Gastroesophageal sphincter (tissue), 3 donors: ENCODE results near the gene CFAP77.

Experiments used
- POLR2A ChIP-seq, 2 donors: fragments of 450-650 bp; IDR thresholded peaks; one replicate each; pipeline ENCODE4 v1.6.1; 2017; ENCODE audit warnings: antibody characterized with exemption in 2 of 2, mild to moderate bottlenecking in 2 of 2, moderate library complexity in 1 of 2
- TF ChIP-seq, protein P1 (sequence below), 4 experiments: fragments of 200-600 bp in 2 of 4; fragments of 450-650 bp in 2 of 4; sonication (generic) in 1 of 4; IDR thresholded peaks; one replicate each; pipeline ENCODE4 v1.5.1; 2017 to 2019; ENCODE audit warnings: antibody characterized with exemption in 4 of 4, mild to moderate bottlenecking in 2 of 4, moderate library complexity in 2 of 4

DNA sequence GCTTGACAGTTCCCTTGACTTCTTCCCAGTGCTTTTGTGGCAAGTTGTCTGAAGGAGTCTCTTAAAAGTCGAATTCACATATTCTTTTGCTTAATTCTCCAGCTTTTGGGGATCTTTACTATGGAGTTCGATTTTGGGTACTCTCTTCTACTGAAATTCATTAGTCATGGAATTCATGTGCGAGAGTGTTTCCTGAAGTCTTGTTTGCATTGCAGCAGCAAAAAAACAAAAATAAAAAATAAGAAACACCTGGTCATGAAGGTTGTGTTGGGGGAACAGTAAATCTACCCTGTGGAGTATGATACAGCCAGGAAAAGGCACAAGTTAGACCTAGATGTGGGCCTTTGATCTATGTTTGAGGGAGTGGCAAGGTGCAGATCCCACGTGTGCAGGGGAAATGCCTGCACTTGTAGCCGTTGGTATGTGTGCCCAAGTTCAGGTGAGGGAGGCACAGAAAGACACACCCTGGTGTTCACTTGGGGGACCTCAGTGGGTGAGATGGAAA lies 55.2 kb downstream of the CFAP77 start:
- TF ChIP-seq, protein P1, sequence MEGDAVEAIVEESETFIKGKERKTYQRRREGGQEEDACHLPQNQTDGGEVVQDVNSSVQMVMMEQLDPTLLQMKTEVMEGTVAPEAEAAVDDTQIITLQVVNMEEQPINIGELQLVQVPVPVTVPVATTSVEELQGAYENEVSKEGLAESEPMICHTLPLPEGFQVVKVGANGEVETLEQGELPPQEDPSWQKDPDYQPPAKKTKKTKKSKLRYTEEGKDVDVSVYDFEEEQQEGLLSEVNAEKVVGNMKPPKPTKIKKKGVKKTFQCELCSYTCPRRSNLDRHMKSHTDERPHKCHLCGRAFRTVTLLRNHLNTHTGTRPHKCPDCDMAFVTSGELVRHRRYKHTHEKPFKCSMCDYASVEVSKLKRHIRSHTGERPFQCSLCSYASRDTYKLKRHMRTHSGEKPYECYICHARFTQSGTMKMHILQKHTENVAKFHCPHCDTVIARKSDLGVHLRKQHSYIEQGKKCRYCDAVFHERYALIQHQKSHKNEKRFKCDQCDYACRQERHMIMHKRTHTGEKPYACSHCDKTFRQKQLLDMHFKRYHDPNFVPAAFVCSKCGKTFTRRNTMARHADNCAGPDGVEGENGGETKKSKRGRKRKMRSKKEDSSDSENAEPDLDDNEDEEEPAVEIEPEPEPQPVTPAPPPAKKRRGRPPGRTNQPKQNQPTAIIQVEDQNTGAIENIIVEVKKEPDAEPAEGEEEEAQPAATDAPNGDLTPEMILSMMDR (IDR thresholded peaks at IDR 0.05) = no peak
- no peak for TF ChIP-seq POLR2A (IDR thresholded peaks at IDR 0.05)
